Fibroblast of lung (primary cell): Measurements from ENCODE around the gene TGFB2. TPM values are rescaled to one million over a fixed set of nuclear protein-coding genes. Genes with fewer than 3 reads are reported as not detected.

Experiments
- DNase-seq, 2 donors: peaks; one replicate each; pipeline versions ENCODE4 v3.0.0 to v3.0.0-alpha.2; 2010; ENCODE audit warnings: low read depth in 2 of 2
- H2AFZ ChIP-seq: 2 replicates; pipeline ENCODE4 v1.5.1; 2012; ENCODE audit warnings: low read length, control low read depth, inconsistent platforms
- H3K27ac ChIP-seq: 2 replicates; pipeline ENCODE4 v1.5.1; 2011; ENCODE audit warnings: low read length, control low read depth; ENCODE audit not compliant: insufficient read depth
- H3K27me3 ChIP-seq: 2 replicates; pipeline ENCODE4 v1.5.1; 2011; ENCODE audit warnings: mild to moderate bottlenecking, low read length; ENCODE audit not compliant: control insufficient read depth, insufficient read depth
- H3K36me3 ChIP-seq: 2 replicates; pipeline ENCODE4 v1.5.1; 2011; ENCODE audit warnings: low read length; ENCODE audit not compliant: control insufficient read depth, insufficient read depth
- H3K4me1 ChIP-seq: 2 replicates; pipeline ENCODE4 v1.5.1; 2011; ENCODE audit warnings: low read length; ENCODE audit not compliant: control insufficient read depth, insufficient read depth; ENCODE audit errors: extremely low read depth
- H3K4me2 ChIP-seq: 2 replicates; pipeline ENCODE4 v1.5.1; 2011; ENCODE audit warnings: low read length, control low read depth; ENCODE audit not compliant: insufficient read depth; ENCODE audit errors: extremely low read depth
- H3K4me3 ChIP-seq, 4 experiments: fragments of 200-600 bp in 1 of 4; sonication (generic) in 1 of 4; replicated peaks in 1 of 4; 2 replicates each; pipeline ENCODE4 v1.5.1; 2011 to 2016; ENCODE audit warnings: low read length in 4 of 4, low read depth in 3 of 4, mild to moderate bottlenecking in 3 of 4, control low read depth in 2 of 4, inconsistent platforms in 1 of 4, mixed read lengths in 1 of 4; ENCODE audit not compliant: insufficient read depth in 1 of 4; ENCODE audit errors: control extremely low read depth in 1 of 4
- H3K79me2 ChIP-seq: 2 replicates; pipeline ENCODE4 v1.5.1; 2012; ENCODE audit warnings: mild to moderate bottlenecking, low read length, inconsistent platforms; ENCODE audit not compliant: control insufficient read depth, insufficient read depth
- H3K9ac ChIP-seq: 2 replicates; pipeline ENCODE4 v1.5.1; 2011; ENCODE audit warnings: mild to moderate bottlenecking, low read length, control low read depth; ENCODE audit not compliant: insufficient read depth
- H3K9me3 ChIP-seq: 2 replicates; pipeline ENCODE4 v1.5.1; 2012; ENCODE audit warnings: low read depth, low read length; ENCODE audit not compliant: control insufficient read depth, insufficient read depth
- H4K20me1 ChIP-seq: 2 replicates; pipeline ENCODE4 v1.5.1; 2011; ENCODE audit warnings: low read length; ENCODE audit not compliant: control insufficient read depth, insufficient read depth; ENCODE audit errors: extremely low read depth
- CTCF ChIP-seq, 2 donors: IDR thresholded peaks in 1 of 2; conservative IDR thresholded peaks in 1 of 2; 1 replicate in 1 of 2; 2 replicates in 1 of 2; pipeline ENCODE4 v1.5.1; 2011 to 2012; ENCODE audit warnings: low read length in 2 of 2, control low read depth in 1 of 2, inconsistent platforms in 1 of 2, low read depth in 1 of 2, mild to moderate bottlenecking in 1 of 2
- EZH2 ChIP-seq: IDR thresholded peaks from 2 replicates; pipeline ENCODE4 v1.5.1; 2012; ENCODE audit warnings: low read length, control low read depth, mild to moderate bottlenecking; ENCODE audit errors: missing control alignments
- polyA plus RNA-seq, 2 donors: library from polyadenylated mRNA; depleted of rRNA in 1 of 2; stranded (reverse) in 1 of 2; unstranded in 1 of 2; fragments of >200 nt; gene quantifications; 2 replicates each; pipeline ENCODE4 v1.2.1, GENCODE V29; 2011 to 2012; ENCODE audit warnings: missing spikeins in 1 of 2
- total RNA-seq: library from RNA; depleted of rRNA; stranded (reverse); fragments of >200 nt; gene quantifications from 2 replicates; pipeline ENCODE4 v1.2.1, GENCODE V29; 2014

TGFB2 gene
- total and polyA plus RNA-seq, 2 donors (not counting 1 experiment from before 2014, with no cell fraction given): 13.9 to 29.1 TPM

GRCh38 chr1:218429301-218429700 is 84.2 kb downstream of the TGFB2 start:
- peaks cover 6% of the 10 kb centered on the region for H3K4me1 ChIP-seq
- no peak overlapping the region for H3K4me2 ChIP-seq
- no peaks in the 10 kb centered on the region for H3K27me3 ChIP-seq
- no peaks in the 10 kb centered on the region for H3K9me3 ChIP-seq
- H3K36me3 ChIP-seq: no peaks in the 10 kb centered on the region
- H3K79me2 ChIP-seq: no peaks in the 10 kb centered on the region
- no peak for TF ChIP-seq CTCF (conservative IDR thresholded peaks at IDR 0.05 in 1 of 2, IDR thresholded peaks at IDR 0.05 in 1 of 2; ENCODE audit: low read depth in 1 of 2, low read length in 2 of 2)
- no peak for TF ChIP-seq EZH2
- H3K4me3 ChIP-seq: no peak overlapping the region
- H2AFZ ChIP-seq: no peak overlapping the region
- H4K20me1 ChIP-seq: no peaks in the 10 kb centered on the region
- no peak overlapping the region for H3K27ac ChIP-seq
- peak in 1 of 2 donors; percentile 55 for DNase-seq
- H3K9ac ChIP-seq: no peak overlapping the region

GRCh38 chr1:218430346-218430745 is 85.2 kb downstream of the TGFB2 start:
- peaks cover 6% of the 10 kb centered on the region for H3K4me1 ChIP-seq
- H3K9ac ChIP-seq: no peak overlapping the region
- no peak overlapping the region for H3K4me3 ChIP-seq
- no peak overlapping the region for H3K27ac ChIP-seq
- no peaks in the 10 kb centered on the region for H3K27me3 ChIP-seq
- TF ChIP-seq EZH2 (no peak), CTCF (conservative IDR thresholded peaks at IDR 0.05 in 1 of 2, IDR thresholded peaks at IDR 0.05 in 1 of 2; ENCODE audit: low read depth in 1 of 2, low read length in 2 of 2) (no peak)
- H3K4me2 ChIP-seq: no peak overlapping the region
- H3K79me2 ChIP-seq: no peaks in the 10 kb centered on the region
- H3K36me3 ChIP-seq: no peaks in the 10 kb centered on the region
- no peak for DNase-seq
- H2AFZ ChIP-seq: no peak overlapping the region
- no peaks in the 10 kb centered on the region for H4K20me1 ChIP-seq
- no peaks in the 10 kb centered on the region for H3K9me3 ChIP-seq

- no peak overlapping the region for H3K4me3 ChIP-seq
- H3K9ac ChIP-seq: no peak overlapping the region
- no peaks in the 10 kb centered on the region for H4K20me1 ChIP-seq
- no peaks in the 10 kb centered on the region for H3K9me3 ChIP-seq
- H3K4me2 ChIP-seq: no peak overlapping the region
- no peaks in the 10 kb centered on the region for H3K27me3 ChIP-seq
- H3K79me2 ChIP-seq: no peaks in the 10 kb centered on the region
- DNase-seq: peak; percentile 54 to 56
- TF ChIP-seq EZH2 (no peak), CTCF (conservative IDR thresholded peaks at IDR 0.05 in 1 of 2, IDR thresholded peaks at IDR 0.05 in 1 of 2; ENCODE audit: low read depth in 1 of 2, low read length in 2 of 2) (no peak)
- H3K4me1 ChIP-seq: peaks cover 6% of the 10 kb centered on the region
- no peaks in the 10 kb centered on the region for H3K36me3 ChIP-seq
- no peak overlapping the region for H2AFZ ChIP-seq
- H3K27ac ChIP-seq: no peak overlapping the region
Measured at GRCh38 chr1:218430822-218431221, 85.7 kb downstream of the TGFB2 start.
